Astrocyte (in vitro differentiated cells and primary cell): ENCODE data around the gene SNED1.

Source experiments
- CTCF ChIP-seq: IDR thresholded peaks from 2 replicates; pipeline ENCODE4 v1.5.1; 2011; ENCODE audit warnings: low read depth, mild to moderate bottlenecking, inconsistent platforms, low read length, moderate library complexity; ENCODE audit not compliant: insufficient read depth
- EZH2 ChIP-seq: IDR thresholded peaks from 2 replicates; pipeline ENCODE4 v1.6.1; 2012; ENCODE audit warnings: mild to moderate bottlenecking, low read length, inconsistent platforms; ENCODE audit not compliant: insufficient read depth

DNA sequence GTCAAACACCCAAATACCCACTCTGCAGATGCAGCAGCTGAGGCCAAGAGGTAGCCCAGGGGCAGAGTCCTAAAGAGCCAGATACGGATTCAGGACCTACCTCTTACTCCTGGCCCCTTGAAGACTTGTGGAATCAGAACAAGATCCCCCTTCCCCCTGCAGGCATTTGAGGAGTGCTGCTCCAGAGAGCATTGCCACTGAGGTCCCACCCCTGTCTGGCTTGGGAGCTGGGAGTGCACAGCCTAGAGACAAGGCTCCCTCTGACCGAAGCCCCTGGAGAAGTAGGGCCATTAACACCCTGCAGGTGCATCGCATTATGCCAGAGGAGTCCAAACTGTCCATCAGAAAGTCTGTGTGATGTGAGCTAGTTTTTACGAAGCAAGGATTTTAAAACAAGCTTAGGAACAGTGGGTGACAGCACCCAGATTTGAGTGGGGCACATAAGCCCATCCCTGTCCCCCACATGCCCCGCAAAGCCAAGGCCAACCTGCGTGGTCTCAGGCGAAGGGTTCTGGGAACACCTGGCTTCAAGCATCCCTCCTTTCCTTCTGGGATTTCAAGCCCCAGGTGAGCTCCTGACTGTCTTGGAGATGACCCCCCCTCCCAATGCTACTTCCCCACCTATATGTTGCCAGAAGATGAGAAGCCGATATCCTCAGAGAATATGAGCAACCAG lies 55.3 kb downstream of the SNED1 start:
- TF ChIP-seq CTCF (no peak), EZH2 (no peak)
